GM12878 (cell line): ENCODE results near the gene AP2S1. TPM values are rescaled to one million over a fixed set of nuclear protein-coding genes. Genes with fewer than 3 reads are reported as not detected.

Experiments used
- ATAC-seq: fragments of 200-7000 bp; cut with Tn5 transposase; 3 replicates; pipeline ENCODE4 v1.9.1; 2020; ENCODE audit warnings: mild to moderate bottlenecking, moderate library complexity
- BruUV-seq: library from RNA; stranded (reverse); fragments of 400-500 nt; replicated peaks from 2 replicates; lab custom pipeline; 2021; lab: Mats Ljungman, UMichigan
- CTCF ChIA-PET: fragments of 300-600 bp; sonication (Branson Sonifier 250); formaldehyde crosslinking; extraction: SDS; loops from one replicate; lab custom pipeline; 2021; ENCODE audit warnings: inconsistent platforms; lab: Yijun Ruan, JAX
- POLR2A ChIA-PET: fragments of 350-600 bp; formaldehyde crosslinking; extraction: SDS; loops from one replicate; lab custom pipeline; 2021; ENCODE audit warnings: inconsistent platforms; lab: Charles Lee
- RAD21 ChIA-PET: fragments of 300-600 bp; sonication (Branson Sonifier 250); formaldehyde crosslinking; loops from one replicate; lab custom pipeline; 2023; ENCODE audit warnings: antibody characterized with exemption; ENCODE audit not compliant: unreplicated experiment; lab: Charles Lee
- SMC1A ChIA-PET: fragments of 300-600 bp; sonication (Branson Sonifier 250); formaldehyde crosslinking; loops from one replicate; lab custom pipeline; 2023; ENCODE audit not compliant: unreplicated experiment, uncharacterized antibody; lab: Charles Lee
- DNase-seq: peaks from one replicate; pipeline ENCODE4 v3.0.0-alpha.2; 2011; ENCODE audit warnings: low read depth, low spot score
- FAIRE-seq: peaks from 3 replicates; lab custom pipeline; 2011; peaks lifted over from hg19 to GRCh38; lab: Jason Lieb, UNC
- H2AFZ ChIP-seq: 2 replicates; pipeline ENCODE4 v1.6.0; 2011; ENCODE audit warnings: low read depth, low read length, control low read depth; ENCODE audit not compliant: control insufficient read depth
- H3K27ac ChIP-seq: 2 replicates; pipeline ENCODE4 v1.5.1; 2011; ENCODE audit warnings: control low read depth; ENCODE audit not compliant: control insufficient read depth, insufficient read depth
- H3K27me3 ChIP-seq, 2 experiments: replicated peaks in 1 of 2; 2 replicates each; pipeline versions ENCODE4 v1.6.0 to v1.6.1; 2011; ENCODE audit warnings: low read length in 1 of 2; ENCODE audit not compliant: control insufficient read depth in 2 of 2, insufficient read depth in 2 of 2
- H3K36me3 ChIP-seq, 2 experiments: 2 replicates each; pipeline ENCODE4 v1.5.1; 2011; ENCODE audit warnings: low read length in 1 of 2; ENCODE audit not compliant: control insufficient read depth in 2 of 2, insufficient read depth in 2 of 2
- H3K4me1 ChIP-seq: 2 replicates; pipeline ENCODE4 v1.6.1; 2011; ENCODE audit warnings: mild to moderate bottlenecking, low read length, moderate library complexity, mixed read lengths; ENCODE audit not compliant: control insufficient read depth, insufficient read depth
- H3K4me2 ChIP-seq: 2 replicates; pipeline ENCODE4 v1.6.0; 2011; ENCODE audit warnings: control low read depth; ENCODE audit not compliant: control insufficient read depth, insufficient read depth
- H3K4me3 ChIP-seq: fragments of 200-600 bp; sonication (generic); 2 replicates; pipeline ENCODE4 v1.5.1; 2016
- H3K79me2 ChIP-seq: 2 replicates; pipeline ENCODE4 v1.6.0; 2011; ENCODE audit warnings: low read length; ENCODE audit not compliant: control insufficient read depth, insufficient read depth
- H3K9ac ChIP-seq: 2 replicates; pipeline ENCODE4 v1.8.0; 2011; ENCODE audit warnings: low read length, control low read depth, mixed read lengths; ENCODE audit not compliant: control insufficient read depth, insufficient read depth
- H3K9me3 ChIP-seq: replicated peaks from 3 replicates; pipeline ENCODE4 v1.5.1; 2011; ENCODE audit warnings: mild to moderate bottlenecking, low read length; ENCODE audit not compliant: control insufficient read depth, insufficient read depth
- H4K20me1 ChIP-seq: 2 replicates; pipeline ENCODE4 v1.6.0; 2011; ENCODE audit not compliant: control insufficient read depth, insufficient read depth
- ASH2L ChIP-seq: fragments of 300-600, 200-600 bp; sonication (generic); IDR thresholded peaks from 2 replicates; pipeline ENCODE4 v1.6.1; 2017; ENCODE audit warnings: low read depth, mild to moderate bottlenecking, borderline replicate concordance
- BCL11A ChIP-seq: IDR thresholded peaks from 2 replicates; pipeline ENCODE4 v1.6.1; 2011; ENCODE audit warnings: low read depth, low read length
- BMI1 ChIP-seq: fragments of 450-650 bp; IDR thresholded peaks from 2 replicates; pipeline ENCODE4 v1.6.1; 2016; ENCODE audit warnings: mild to moderate bottlenecking, moderate library complexity, borderline replicate concordance
- BRCA1 ChIP-seq: IDR thresholded peaks from 2 replicates; pipeline ENCODE4 v1.6.1; 2011; ENCODE audit warnings: low read depth, low read length, improper control_type of control experiment
- CREM ChIP-seq: IDR thresholded peaks from 2 replicates; pipeline ENCODE4 v1.6.1; 2014; ENCODE audit warnings: antibody characterized with exemption, low read depth
- DPF2 ChIP-seq: fragments of 450-650 bp; IDR thresholded peaks from 2 replicates; pipeline ENCODE4 v1.6.1; 2017; ENCODE audit warnings: mild to moderate bottlenecking
- ETV6 ChIP-seq, 2 experiments: fragments of 450-650 bp in 1 of 2; IDR thresholded peaks in 1 of 2; conservative IDR thresholded peaks in 1 of 2; 2 replicates each; pipeline ENCODE4 v1.6.1; 2014; ENCODE audit warnings: antibody characterized with exemption in 1 of 2, borderline replicate concordance in 1 of 2, low read depth in 1 of 2, mild to moderate bottlenecking in 1 of 2, moderate library complexity in 1 of 2
- FOXK2 ChIP-seq: fragments of 450-650 bp; IDR thresholded peaks from 2 replicates; pipeline ENCODE4 v1.6.1; 2017; ENCODE audit warnings: mild to moderate bottlenecking, moderate library complexity
- HDAC6 ChIP-seq: fragments of 200-600 bp; sonication (generic); IDR thresholded peaks from one replicate; pipeline ENCODE4 v1.8.0; 2017; ENCODE audit warnings: antibody characterized with exemption; ENCODE audit not compliant: unreplicated experiment
- IRF4 ChIP-seq: IDR thresholded peaks from 2 replicates; pipeline ENCODE4 v1.6.1; 2011; ENCODE audit warnings: low read depth, low read length
- KAT2A ChIP-seq: conservative IDR thresholded peaks from 2 replicates; pipeline ENCODE4 v1.6.1; 2011; ENCODE audit warnings: low read depth, low read length; ENCODE audit not compliant: control insufficient read depth
- MAX ChIP-seq: IDR thresholded peaks from 2 replicates; pipeline ENCODE4 v1.6.1; 2012; ENCODE audit warnings: low read depth, low read length, improper control_type of control experiment
- MTA2 ChIP-seq: fragments of 450-650 bp; IDR thresholded peaks from 2 replicates; pipeline ENCODE4 v1.6.1; 2016; ENCODE audit warnings: low read depth, mild to moderate bottlenecking, moderate library complexity
- NBN ChIP-seq: fragments of 450-650 bp; IDR thresholded peaks from 2 replicates; pipeline ENCODE4 v1.6.1; 2016
- NFYB ChIP-seq: IDR thresholded peaks from 2 replicates; pipeline ENCODE4 v1.6.1; 2011; ENCODE audit warnings: low read depth, mild to moderate bottlenecking, low read length, improper control_type of control experiment, moderate library complexity; ENCODE audit not compliant: insufficient read depth
- NKRF ChIP-seq: fragments of 450-650 bp; conservative IDR thresholded peaks from 2 replicates; pipeline ENCODE4 v1.6.1; 2017; ENCODE audit warnings: mild to moderate bottlenecking, moderate library complexity
- POLR2AphosphoS2 ChIP-seq: IDR thresholded peaks from 2 replicates; pipeline ENCODE4 v1.6.1; 2011; ENCODE audit warnings: low read depth, mild to moderate bottlenecking, low read length, improper control_type of control experiment, moderate library complexity
- POU2F2 ChIP-seq: IDR thresholded peaks from 3 replicates; pipeline ENCODE4 v1.6.1; 2011; ENCODE audit warnings: low read depth, mild to moderate bottlenecking, low read length, borderline replicate concordance
- RCOR1 ChIP-seq: conservative IDR thresholded peaks from 2 replicates; pipeline ENCODE4 v1.6.1; 2012; ENCODE audit warnings: low read depth, low read length, improper control_type of control experiment
- SREBF2 ChIP-seq: IDR thresholded peaks from 2 replicates; pipeline ENCODE4 v1.6.1; 2012; ENCODE audit warnings: mild to moderate bottlenecking, low read length
- ZNF274 ChIP-seq: IDR thresholded peaks from one replicate; pipeline ENCODE4 v1.8.0; 2011; ENCODE audit not compliant: insufficient read length, insufficient read depth
- ZNF622 ChIP-seq: fragments of 450-650 bp; IDR thresholded peaks from 2 replicates; pipeline ENCODE4 v1.6.1; 2017; ENCODE audit warnings: mild to moderate bottlenecking, inconsistent platforms
- ZZZ3 ChIP-seq: IDR thresholded peaks from 2 replicates; pipeline ENCODE4 v1.6.1; 2011; ENCODE audit warnings: low read depth; ENCODE audit not compliant: control insufficient read depth, insufficient read length
- WGBS: methylation state at CpG from one replicate; pipeline ENCODE4 v1.1.6; 2016; ENCODE audit warnings: low lambda C conversion rate; ENCODE audit not compliant: insufficient replicate concordance, insufficient coverage; ENCODE audit errors: missing lambda C conversion rate; 5-methylcytosine and 5-hydroxymethylcytosine counted together
- in situ Hi-C: fragments of 300-500 bp; cut with MboI; formaldehyde crosslinking; loops from 9 replicates; pipeline ENCODE4 v1.14.3; 2018; ENCODE audit warnings: mixed read lengths
- intact Hi-C: fragments of 100-400 bp; cut with micrococcal nuclease; formaldehyde crosslinking; loops from one replicate; pipeline ENCODE4 v1.14.2; 2022; ENCODE audit not compliant: unreplicated experiment
- polyA plus RNA-seq, 11 experiments: library from polyadenylated mRNA; depleted of rRNA in 4 of 11; unstranded in 6 of 11; stranded (reverse) in 5 of 11; fragments of >200 nt; fragmentation: Nextera tagmentation in 4 of 11; fragmentation: Illumina TruSeq in 1 of 11; extraction: Ambion mirVana in 4 of 11; extraction: Trizol in 1 of 11; gene quantifications; 1 replicate in 1 of 11; 2 replicates in 10 of 11; pipeline versions ENCODE4 v1.2.1 to v1.2.3, GENCODE V29; 2011 to 2016; ENCODE audit warnings: inconsistent platforms in 2 of 11, missing spikeins in 2 of 11, low read depth in 1 of 11
- total RNA-seq, 4 experiments: library from RNA; depleted of rRNA in 3 of 4; stranded (reverse); fragments of >200 nt in 3 of 4; fragmentation: Illumina TruSeq in 1 of 4; extraction: Trizol in 1 of 4; gene quantifications; 2 replicates each; pipeline versions ENCODE4 v1.2.1 to v1.2.3, GENCODE V29; 2013 to 2021

AP2S1 gene
- total and polyA plus RNA-seq, 10 of the 15 experiments (the other 5 are each of a cell fraction or from before 2014, with no cell fraction given) = 10.8 to 239 (median 104) TPM

- TF ChIP-seq POU2F2 (no peak), POLR2AphosphoS2 (no peak), BMI1 (no peak), BRCA1 (no peak), RCOR1 (no peak)
Measured at GRCh38 chr19:46880431-46880830, 29.8 kb upstream of the AP2S1 start (continued).

GRCh38 chr19:46878613-46879375, 28.1 kb upstream of the AP2S1 start:
- 93% methylated on average over 9 of the region's 9 CpGs for WGBS
- no peak for ATAC-seq
- no peaks in the 10 kb centered on the region for H3K9me3 ChIP-seq
- ChIA-PET POLR2A (interaction anchor here (0.6 kb wide), 1 partner anchor 33 kb away, joined by 3 read pairs; no protein-coding TSS in a partner anchor), SMC1A (interaction anchor here (0.7 to 1.2 kb wide), 3 partner anchors 12 to 125 kb away, joined by 3 read pairs; no protein-coding TSS in a partner anchor), RAD21 (no interaction called here), CTCF (interaction anchor here (1.7 kb wide), 1 partner anchor 29 kb away, joined by 3 read pairs; no protein-coding TSS in a partner anchor)
- TF ChIP-seq HDAC6 (no peak), BCL11A (no peak), NFYB (no peak), ETV6 (conservative IDR thresholded peaks at IDR 0.05 in 1 of 2, IDR thresholded peaks at IDR 0.05 in 1 of 2; ENCODE audit: borderline replicate concordance in 1 of 2, low read depth in 1 of 2) (no peak), NKRF (no peak), KAT2A (no peak), NBN (no peak), ASH2L (no peak), SREBF2 (no peak), ZNF274 (no peak), POLR2AphosphoS2 (no peak), CREM (no peak), MAX (no peak), IRF4 (no peak), FOXK2 (no peak), ZZZ3 (no peak), MTA2 (no peak), ZNF622 (no peak), DPF2 (no peak)
- no peak overlapping the region for H3K27ac ChIP-seq
- no TSS peak for BruUV-seq
- no peaks in the 10 kb centered on the region; the same call in none of the 2 replicates for H3K79me2 ChIP-seq
- in situ Hi-C loops (no loop called here), intact Hi-C loops (no loop called here)
- peaks cover 0 to 3% of the 10 kb centered on the region in 2 experiments; a peak in 1 of 4 replicates for H3K36me3 ChIP-seq
- H3K9ac ChIP-seq = no peak overlapping the region
- H4K20me1 ChIP-seq = no peaks in the 10 kb centered on the region
- H3K4me1 ChIP-seq = no peaks in the 10 kb centered on the region
- no peak for FAIRE-seq
- H3K4me3 ChIP-seq = no peak overlapping the region
- no peak for DNase-seq
- H2AFZ ChIP-seq = no peak overlapping the region
- H3K27me3 ChIP-seq = no peaks in the 10 kb centered on the region
- H3K4me2 ChIP-seq = no peak overlapping the region
